Esophagus (tissue), 2 donors: ENCODE data around the gene CCDC181. TPM values are rescaled to one million over a fixed set of nuclear protein-coding genes. Genes with fewer than 3 reads are reported as not detected.

ENCODE experiments used
- H3K27ac ChIP-seq, 2 donors: one replicate each; pipeline ENCODE4 v1.5.1; 2013; ENCODE audit warnings: low read depth in 2 of 2, mild to moderate bottlenecking in 2 of 2, inconsistent platforms in 1 of 2, low read length in 1 of 2, moderate library complexity in 1 of 2
- H3K27me3 ChIP-seq, 2 donors: one replicate each; pipeline ENCODE4 v1.6.1; 2013; ENCODE audit warnings: low read length in 2 of 2, control low read depth in 1 of 2, mild to moderate bottlenecking in 1 of 2; ENCODE audit not compliant: insufficient read depth in 2 of 2, control insufficient read depth in 1 of 2
- H3K36me3 ChIP-seq, 2 donors: one replicate each; pipeline ENCODE4 v1.6.1; 2013; ENCODE audit warnings: low read length in 1 of 2; ENCODE audit not compliant: control insufficient read depth in 2 of 2, insufficient read depth in 2 of 2
- H3K4me1 ChIP-seq, 2 donors: one replicate each; pipeline ENCODE4 v1.6.1; 2013; ENCODE audit warnings: low read length in 1 of 2; ENCODE audit not compliant: control insufficient read depth in 2 of 2, insufficient read depth in 2 of 2
- H3K4me3 ChIP-seq, 2 donors: one replicate each; pipeline ENCODE4 v1.5.1; 2013; ENCODE audit warnings: low read length in 2 of 2, mild to moderate bottlenecking in 2 of 2, low read depth in 1 of 2, moderate library complexity in 1 of 2
- H3K9me3 ChIP-seq, 2 donors: one replicate each; pipeline ENCODE4 v1.6.1; 2013; ENCODE audit warnings: mild to moderate bottlenecking in 2 of 2, low read depth in 1 of 2, low read length in 1 of 2, moderate library complexity in 1 of 2; ENCODE audit not compliant: control insufficient read depth in 2 of 2, insufficient read depth in 1 of 2
- WGBS, 2 donors: extraction: QIAGEN DNeasy Blood & Tissue Kit; methylation state at CpG; one replicate each; pipeline ENCODE4 v1.1.7; 2013; 5-methylcytosine and 5-hydroxymethylcytosine counted together
- polyA plus RNA-seq, 2 donors: library from polyadenylated mRNA; stranded (reverse); fragments of 200-250 nt; gene quantifications; one replicate each; pipeline ENCODE4 v1.2.3, GENCODE V29; 2013
- donor health status: healthy with polysubstance abuse.
- donor health status: Bipolar disorder and iron deficiency.

The CCDC181 gene
- polyA plus RNA-seq, 2 donors = 0.06 TPM; not detected in 1

- peak overlapping the region; percentile 90 to 91 for H3K27ac ChIP-seq
- 1% methylated on average over 16 of the region's 16 CpGs for WGBS, 2 donors
Measured at GRCh38 chr1:169368406-169368769, 58.9 kb downstream of the CCDC181 start.

GRCh38 chr1:169367686-169368405 is 59.4 kb downstream of the CCDC181 start, which contains the start of the genes BLZF1 and NME7:
Gene BLZF1 (plus strand): TSS chr1:169368195. CDS start chr1:169369523, 1,328 bp downstream.
Gene NME7 (minus strand): TSS chr1:169367797. CDS start chr1:169367710, 87 bp downstream.
- Histone ChIP-seq H3K27me3 (no peaks in the 10 kb centered on the region), H3K4me1 (no peaks in the 10 kb centered on the region), H3K4me3 (peak within 1 kb of the TSS; percentile 75 to 97), H3K36me3 (peaks cover 0 to 4% of the 10 kb centered on the region in 2 donors), H3K27ac (peak within 1 kb of the TSS; percentile 90 to 91), H3K9me3 (no peaks in the 10 kb centered on the region)
- 0% methylated on average over 37 of the region's 37 CpGs for WGBS, 2 donors

More at GRCh38 chr1:169368406-169368769, 58.9 kb downstream of the CCDC181 start:
- H3K36me3 ChIP-seq = peaks cover 0 to 4% of the 10 kb centered on the region in 2 donors
- H3K4me3 ChIP-seq = peak overlapping the region; percentile 75 to 97
- no peaks in the 10 kb centered on the region for H3K9me3 ChIP-seq
- H3K27me3 ChIP-seq = no peaks in the 10 kb centered on the region
- H3K4me1 ChIP-seq = no peaks in the 10 kb centered on the region

DNA sequence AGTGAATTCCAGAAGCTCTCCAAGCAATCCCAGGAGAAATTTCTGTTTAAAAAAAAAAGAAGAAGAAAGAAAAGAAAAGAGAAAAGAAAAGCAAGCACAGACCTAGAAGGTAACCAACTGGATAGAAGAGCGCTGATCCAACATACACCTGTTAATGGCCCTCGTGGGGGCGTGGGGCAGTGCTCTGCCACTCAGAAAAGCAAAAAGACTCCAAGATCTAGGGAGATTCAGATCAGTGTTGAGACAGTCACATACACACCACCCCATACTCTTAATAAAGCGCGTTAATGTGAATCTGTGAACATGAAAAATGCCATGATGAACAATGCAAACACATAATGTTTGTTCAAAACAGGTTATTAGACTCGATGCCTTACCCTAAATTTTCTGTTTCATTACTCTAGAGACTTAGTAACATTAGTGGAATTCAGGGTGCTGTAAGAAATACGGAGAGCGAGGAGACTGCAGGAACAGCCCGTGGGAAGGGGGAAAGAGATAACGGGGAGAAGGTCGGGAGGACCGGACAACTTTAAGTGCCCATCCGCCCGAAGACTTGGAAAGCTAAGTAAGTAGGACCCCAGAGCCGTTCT is 60.1 kb downstream of the CCDC181 start:
- no peaks in the 10 kb centered on the region for H3K4me1 ChIP-seq
- peak overlapping the region; percentile 74 to 90 for H3K27ac ChIP-seq
- H3K4me3 ChIP-seq = peak overlapping the region; percentile 75 to 97
- H3K36me3 ChIP-seq = peaks cover 0 to 4% of the 10 kb centered on the region in 2 donors
- no peaks in the 10 kb centered on the region for H3K27me3 ChIP-seq
- 7 to 12% methylated on average over 15 of the region's 15 CpGs for WGBS, 2 donors
- no peaks in the 10 kb centered on the region for H3K9me3 ChIP-seq

DNA sequence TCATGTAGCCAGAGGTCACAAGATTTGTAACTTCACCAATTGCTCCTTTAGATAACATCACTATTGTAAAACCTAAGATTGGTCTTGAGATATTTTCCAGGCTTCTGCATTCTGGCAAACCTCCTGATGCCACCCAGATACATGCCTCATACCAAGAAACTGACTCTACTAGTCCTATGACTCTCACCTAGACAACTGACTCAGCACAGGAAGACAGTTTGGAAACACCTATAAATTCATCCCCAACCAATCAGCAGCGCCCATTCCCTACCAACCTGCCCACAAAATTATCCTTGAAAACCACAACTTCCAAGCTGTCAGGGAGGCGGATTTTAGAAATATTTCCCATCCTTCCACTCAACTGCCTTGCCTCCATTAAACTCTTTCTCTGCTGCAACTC is 62.3 kb downstream of the CCDC181 start:
- Histone ChIP-seq H3K27ac (peak overlapping the region in 1 of 2 donors; percentile 34), H3K27me3 (no peaks in the 10 kb centered on the region), H3K36me3 (peaks cover 0 to 2% of the 10 kb centered on the region in 2 donors), H3K4me3 (no peak overlapping the region), H3K9me3 (no peaks in the 10 kb centered on the region), H3K4me1 (no peaks in the 10 kb centered on the region)
- WGBS, 2 donors = 90 to 97% methylated on average over 2 of the region's 2 CpGs

DNA sequence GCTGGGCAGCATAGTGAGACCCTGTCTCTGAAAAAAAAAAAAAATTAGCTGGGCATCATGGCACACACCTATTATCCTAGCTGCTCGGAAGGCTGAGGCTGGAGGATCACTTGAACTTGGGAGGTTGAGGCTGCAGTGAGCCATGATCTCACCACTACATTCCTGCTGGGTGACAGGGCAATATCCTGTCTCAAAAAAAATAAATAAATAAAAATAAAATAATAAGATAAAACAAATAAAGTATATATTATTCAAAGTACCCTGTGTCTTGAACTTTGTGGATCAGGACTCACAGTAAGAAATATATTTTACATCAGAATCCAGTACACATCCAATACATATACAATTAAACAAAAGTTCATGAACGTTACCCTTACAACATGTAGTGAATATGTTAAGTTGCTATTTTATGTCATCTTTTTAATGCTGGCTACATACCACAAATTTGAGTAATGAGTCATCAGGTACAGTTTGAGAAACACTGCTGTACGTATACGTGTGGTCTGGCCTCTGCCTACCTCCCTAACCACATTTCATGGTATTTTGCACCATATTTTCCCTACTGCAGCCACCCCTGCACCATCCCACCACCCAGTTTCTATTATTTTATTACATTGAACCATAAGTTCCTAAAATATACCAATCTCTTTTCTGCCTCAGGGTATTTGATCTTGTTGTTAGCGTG is 64.1 kb downstream of the CCDC181 start:
- WGBS, 2 donors = 58 to 60% methylated on average over 5 of the region's 5 CpGs
- Histone ChIP-seq H3K9me3 (no peaks in the 10 kb centered on the region), H3K27ac (no peak overlapping the region)

DNA sequence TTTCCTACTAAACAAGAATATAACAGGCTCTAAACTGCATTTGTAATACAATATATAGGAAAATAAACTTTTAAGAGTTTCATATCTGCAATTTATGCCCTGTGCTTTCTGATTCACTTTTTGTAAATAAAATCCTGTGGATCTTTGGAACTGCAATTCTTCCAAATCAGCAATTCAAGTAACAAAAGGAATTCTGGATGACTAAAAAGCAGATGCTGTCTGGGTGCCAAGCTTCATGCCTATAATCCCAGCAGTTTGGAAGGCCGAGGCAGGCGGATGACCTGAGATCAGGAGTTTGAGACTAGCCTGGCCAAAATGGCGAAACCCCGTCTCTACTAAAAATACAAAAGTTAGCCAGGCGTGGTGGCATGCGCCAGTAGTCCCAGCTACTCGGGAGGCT is 66.0 kb downstream of the CCDC181 start:
- Histone ChIP-seq H3K4me1 (no peaks in the 10 kb centered on the region), H3K9me3 (no peaks in the 10 kb centered on the region), H3K27me3 (no peaks in the 10 kb centered on the region), H3K4me3 (no peak overlapping the region), H3K27ac (no peak overlapping the region), H3K36me3 (no peaks in the 10 kb centered on the region)
- 83 to 88% methylated on average over 7 of the region's 7 CpGs for WGBS, 2 donors

More for the DNA sequence above, 64.1 kb downstream of the CCDC181 start:
- no peaks in the 10 kb centered on the region for H3K4me1 ChIP-seq
- no peaks in the 10 kb centered on the region for H3K27me3 ChIP-seq
- H3K4me3 ChIP-seq = no peak overlapping the region
- no peaks in the 10 kb centered on the region for H3K36me3 ChIP-seq

DNA sequence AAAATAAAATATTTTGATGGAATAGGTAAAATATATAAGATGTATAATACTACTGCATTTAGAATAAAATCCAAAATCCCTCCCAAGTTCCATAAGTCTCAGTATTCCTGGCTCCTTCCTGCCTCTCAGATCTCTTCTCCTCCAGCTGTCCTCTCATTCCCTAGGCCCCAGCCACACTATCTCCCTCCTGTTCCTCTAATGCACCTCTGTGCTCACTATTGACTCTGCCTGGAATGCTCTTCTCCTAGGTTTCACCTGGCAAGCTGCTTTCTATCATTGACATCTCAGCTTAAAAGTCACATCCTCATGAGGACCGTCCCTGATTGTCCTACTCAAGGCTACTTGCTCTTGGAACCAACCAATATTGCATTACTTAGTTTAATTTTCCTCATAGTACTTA is 66.9 kb downstream of the CCDC181 start:
- 93 to 94% methylated on average over 1 of the region's 1 CpG for WGBS, 2 donors
- H3K27ac ChIP-seq = no peak overlapping the region
- H3K4me3 ChIP-seq = no peak overlapping the region
- no peaks in the 10 kb centered on the region for H3K36me3 ChIP-seq
- no peaks in the 10 kb centered on the region for H3K9me3 ChIP-seq
- no peaks in the 10 kb centered on the region for H3K4me1 ChIP-seq
- H3K27me3 ChIP-seq = no peaks in the 10 kb centered on the region

DNA sequence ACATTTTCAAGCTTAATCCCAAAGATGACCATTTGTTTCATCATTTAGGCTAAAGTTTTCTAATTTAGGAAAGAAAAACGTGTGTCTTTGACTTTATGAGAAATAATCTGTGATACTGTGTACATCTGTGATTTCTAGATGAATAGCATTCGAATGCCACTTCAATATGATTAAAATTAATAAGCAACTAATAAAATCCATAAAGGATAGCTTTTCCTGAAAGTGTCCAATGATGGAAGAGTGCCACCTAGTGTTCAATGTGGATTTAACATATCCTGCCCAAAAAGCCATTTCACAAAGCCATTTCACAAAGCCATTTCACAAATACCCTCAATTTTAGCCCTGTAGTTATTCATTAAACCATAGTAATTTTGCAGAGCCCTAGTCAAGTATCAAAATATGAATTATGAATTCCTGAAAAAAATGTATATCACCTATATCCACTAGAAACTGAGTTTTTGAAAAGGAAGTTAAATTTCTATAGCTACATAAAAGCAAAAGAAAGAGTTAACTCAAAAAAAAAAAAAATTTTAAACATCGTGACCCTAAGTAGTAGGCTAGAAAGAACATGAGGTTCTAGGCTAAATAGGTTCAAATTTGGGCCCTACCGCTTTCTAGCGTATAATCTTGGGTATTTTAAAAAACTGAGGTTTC is 78.8 kb downstream of the CCDC181 start:
- H3K27me3 ChIP-seq = no peaks in the 10 kb centered on the region
- no peak overlapping the region for H3K27ac ChIP-seq
- no peaks in the 10 kb centered on the region for H3K36me3 ChIP-seq
- WGBS, 2 donors = 40 to 44% methylated on average over 5 of the region's 5 CpGs
- no peaks in the 10 kb centered on the region for H3K9me3 ChIP-seq
- H3K4me1 ChIP-seq = no peaks in the 10 kb centered on the region
- H3K4me3 ChIP-seq = no peak overlapping the region

- Histone ChIP-seq H3K9me3 (no peaks in the 10 kb centered on the region), H3K27ac (no peak overlapping the region), H3K27me3 (no peaks in the 10 kb centered on the region), H3K4me1 (no peaks in the 10 kb centered on the region), H3K4me3 (no peak overlapping the region), H3K36me3 (no peaks in the 10 kb centered on the region)
- 89% methylated on average over 2 of the region's 2 CpGs for WGBS, 2 donors
Measured at GRCh38 chr1:169347688-169348382, 79.4 kb downstream of the CCDC181 start.
